Erythroblast (primary cell): ENCODE measurements around the gene MRPL10.

Source experiments
- GATA1 ChIP-seq: IDR thresholded peaks from 2 replicates; pipeline ENCODE4 v1.6.1; 2011; ENCODE audit warnings: low read depth, mild to moderate bottlenecking, control low read depth, low read length, moderate library complexity
- POLR2A ChIP-seq: IDR thresholded peaks from 2 replicates; pipeline ENCODE4 v1.6.1; 2011; ENCODE audit warnings: mild to moderate bottlenecking, low read length

- TF ChIP-seq POLR2A (no peak), GATA1 (no peak)
Measured at GRCh38 chr17:47839071-47839470, 7.7 kb upstream of the MRPL10 start.
